ENCODE measurements around the gene SNRNP48.

The SNRNP48 gene

GRCh38 chr6:7547315-7547714 is 42.7 kb upstream of the SNRNP48 start:
- no peak for DNase-seq (ENCODE audit: extremely low spot score)
- ChIA-PET POLR2A (no interaction called here), CTCF (interaction anchor here (1.5 to 2.7 kb wide), 2 partner anchors 11 to 23 kb away, joined by 3 to 10 read pairs; no protein-coding TSS in a partner anchor)
- TF ChIP-seq, protein P1, sequence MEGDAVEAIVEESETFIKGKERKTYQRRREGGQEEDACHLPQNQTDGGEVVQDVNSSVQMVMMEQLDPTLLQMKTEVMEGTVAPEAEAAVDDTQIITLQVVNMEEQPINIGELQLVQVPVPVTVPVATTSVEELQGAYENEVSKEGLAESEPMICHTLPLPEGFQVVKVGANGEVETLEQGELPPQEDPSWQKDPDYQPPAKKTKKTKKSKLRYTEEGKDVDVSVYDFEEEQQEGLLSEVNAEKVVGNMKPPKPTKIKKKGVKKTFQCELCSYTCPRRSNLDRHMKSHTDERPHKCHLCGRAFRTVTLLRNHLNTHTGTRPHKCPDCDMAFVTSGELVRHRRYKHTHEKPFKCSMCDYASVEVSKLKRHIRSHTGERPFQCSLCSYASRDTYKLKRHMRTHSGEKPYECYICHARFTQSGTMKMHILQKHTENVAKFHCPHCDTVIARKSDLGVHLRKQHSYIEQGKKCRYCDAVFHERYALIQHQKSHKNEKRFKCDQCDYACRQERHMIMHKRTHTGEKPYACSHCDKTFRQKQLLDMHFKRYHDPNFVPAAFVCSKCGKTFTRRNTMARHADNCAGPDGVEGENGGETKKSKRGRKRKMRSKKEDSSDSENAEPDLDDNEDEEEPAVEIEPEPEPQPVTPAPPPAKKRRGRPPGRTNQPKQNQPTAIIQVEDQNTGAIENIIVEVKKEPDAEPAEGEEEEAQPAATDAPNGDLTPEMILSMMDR (IDR thresholded peaks at IDR 0.05; ENCODE audit: control extremely low read depth, extremely low read depth, low read depth, missing control alignments), result no peak

DNA sequence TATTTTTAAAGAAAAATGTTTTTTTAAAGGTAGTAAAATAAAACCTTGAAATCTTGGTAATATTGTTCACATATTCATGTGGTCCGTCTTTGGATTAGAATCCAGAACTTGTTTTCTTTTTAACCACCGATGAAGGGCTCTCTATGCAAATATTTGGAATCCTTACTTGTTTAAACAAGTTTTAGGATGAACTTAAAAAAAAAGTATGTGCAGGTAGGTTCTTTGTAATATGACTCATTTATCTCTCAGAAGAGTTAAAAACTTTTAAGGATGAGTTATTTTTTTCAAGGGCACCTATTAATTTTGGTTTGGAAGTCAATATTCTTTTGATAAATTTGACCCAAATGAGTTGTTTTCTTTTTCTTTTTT is 39.6 kb upstream of the SNRNP48 start:
- ChIA-PET POLR2A (no interaction called here), CTCF (no interaction called here)
- no peak for DNase-seq (ENCODE audit: extremely low spot score)
- TF ChIP-seq, protein P1 (IDR thresholded peaks at IDR 0.05; ENCODE audit: control extremely low read depth, extremely low read depth, low read depth, missing control alignments), result no peak

DNA sequence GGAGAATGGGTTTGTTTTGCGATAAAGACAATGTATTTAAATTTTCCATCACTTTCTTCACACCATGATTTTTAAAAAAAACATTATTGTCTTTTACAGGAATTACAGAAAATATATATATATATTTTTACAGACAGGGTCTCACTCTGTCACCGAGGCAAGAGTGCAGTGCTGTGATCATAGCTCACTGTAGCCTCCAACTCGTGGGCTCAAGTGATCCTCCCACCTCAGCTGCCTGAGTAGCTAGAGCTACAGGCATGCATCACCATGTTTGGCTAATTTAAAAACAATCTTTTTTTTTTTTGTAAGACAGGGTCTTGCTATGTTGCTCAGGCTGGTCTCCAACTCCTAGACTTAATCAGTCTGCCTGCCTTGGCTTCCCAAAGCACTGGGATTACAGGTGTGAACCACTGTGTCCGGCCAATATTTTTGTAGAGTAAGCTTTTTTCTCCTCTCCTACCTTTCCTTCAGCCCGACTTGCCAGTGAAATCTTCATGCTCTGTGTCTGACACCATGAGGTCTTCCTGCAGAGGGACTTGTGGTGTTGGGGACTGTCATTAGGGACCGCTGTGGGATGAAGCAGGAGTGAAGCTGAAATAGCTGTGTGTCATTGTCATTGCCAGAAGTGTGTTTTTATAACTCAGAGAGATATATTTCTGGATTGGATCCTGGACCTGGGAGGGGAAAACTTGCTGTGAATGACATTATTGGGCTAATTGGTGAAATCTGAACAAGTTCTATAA is 35.3 kb upstream of the SNRNP48 start:
- DNase-seq (ENCODE audit: extremely low spot score), result no peak
- TF ChIP-seq, protein P1 (IDR thresholded peaks at IDR 0.05; ENCODE audit: control extremely low read depth, extremely low read depth, low read depth, missing control alignments), result no peak
- POLR2A ChIA-PET, result no interaction called here
- CTCF ChIA-PET, result interaction anchor here (0.9 kb wide), 1 partner anchor 14 kb away, joined by 3 read pairs; no protein-coding TSS in a partner anchor

DNA sequence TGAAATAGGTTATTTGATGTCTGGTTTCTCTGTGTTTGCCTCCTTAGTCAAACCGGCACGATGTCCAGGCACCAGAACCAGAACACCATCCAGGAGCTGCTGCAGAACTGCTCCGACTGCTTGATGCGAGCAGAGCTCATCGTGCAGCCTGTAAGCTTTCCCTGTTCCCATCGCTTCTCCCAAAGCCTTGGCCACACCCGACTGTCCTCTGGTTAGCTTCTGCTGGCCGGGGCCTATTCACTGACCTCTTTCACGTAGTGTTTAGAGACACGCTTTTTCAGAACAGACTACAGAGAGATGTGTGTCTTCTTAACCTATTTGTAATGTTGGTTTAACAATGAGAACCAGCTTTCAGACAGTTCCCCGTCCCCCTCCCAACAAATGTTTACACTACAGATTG is 34.3 kb upstream of the SNRNP48 start:
- ChIA-PET CTCF (interaction anchor here (0.8 to 1.4 kb wide), 2 partner anchors 10 to 18 kb away, joined by 3 to 4 read pairs; no protein-coding TSS in a partner anchor), POLR2A (no interaction called here)
- DNase-seq (ENCODE audit: extremely low spot score), result no peak
- TF ChIP-seq, protein P1 (IDR thresholded peaks at IDR 0.05; ENCODE audit: control extremely low read depth, extremely low read depth, low read depth, missing control alignments), result no peak

DNA sequence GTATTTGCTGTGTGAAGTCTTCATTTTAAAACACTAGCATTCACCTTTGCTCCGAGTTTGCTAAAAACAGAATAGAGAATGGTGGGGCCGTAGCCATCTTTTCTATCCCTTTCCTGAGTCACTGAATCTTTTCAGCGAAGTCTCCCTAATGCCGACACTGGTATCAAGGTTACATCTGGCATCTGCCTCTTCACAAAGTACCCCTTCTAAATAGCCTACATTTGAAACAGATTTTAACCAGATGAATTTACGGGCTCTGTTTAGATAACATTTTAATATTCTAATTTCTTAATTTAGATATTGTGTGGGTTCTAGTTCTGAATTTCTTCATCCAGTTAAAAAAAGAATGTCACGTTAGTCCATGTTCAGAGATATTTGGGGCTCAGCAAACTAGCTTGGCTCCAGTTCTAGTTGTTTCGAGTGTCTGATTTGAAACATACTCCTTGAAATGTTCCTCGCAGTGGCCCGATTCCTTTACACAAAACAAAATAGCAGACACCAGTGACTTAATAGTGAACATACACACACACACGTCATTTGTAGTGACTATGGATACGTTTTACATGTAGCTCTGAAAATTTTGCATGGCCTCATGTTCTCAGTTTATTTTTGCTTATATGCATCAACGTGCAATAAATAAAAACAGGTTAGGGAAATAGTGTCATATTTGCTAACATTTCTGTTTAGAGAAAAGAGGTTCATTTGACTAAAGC is 33.4 kb upstream of the SNRNP48 start:
- CTCF ChIA-PET, result interaction anchor here (1.4 kb wide), 1 partner anchor 17 kb away, joined by 4 read pairs; no protein-coding TSS in a partner anchor

DNA sequence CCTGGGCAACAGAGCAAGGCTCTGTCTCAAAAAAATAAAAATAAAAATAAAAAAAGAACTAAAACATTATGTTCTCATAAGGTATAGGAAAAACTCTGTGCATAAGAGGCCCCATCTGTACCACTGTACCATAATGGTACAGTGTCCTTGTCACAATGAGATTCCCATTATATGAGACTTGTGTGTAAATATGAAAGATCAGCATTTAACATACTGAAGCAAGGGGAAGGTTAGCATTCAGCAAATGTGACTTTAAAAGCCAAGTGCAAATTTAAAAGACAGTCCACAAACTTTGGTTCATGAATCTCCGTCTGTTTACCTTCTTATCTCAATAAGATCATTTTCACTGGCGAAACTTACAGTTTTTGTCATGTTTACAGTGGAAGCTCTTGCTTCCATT is 32.3 kb upstream of the SNRNP48 start:
- TF ChIP-seq, protein P1 (IDR thresholded peaks at IDR 0.05; ENCODE audit: control extremely low read depth, extremely low read depth, low read depth, missing control alignments), result no peak
- CTCF ChIA-PET, result no interaction called here
- POLR2A ChIA-PET, result no interaction called here

More for the DNA sequence above, 33.4 kb upstream of the SNRNP48 start:
- POLR2A ChIA-PET, result no interaction called here
- no peak for DNase-seq (ENCODE audit: extremely low spot score)
- TF ChIP-seq, protein P1 (IDR thresholded peaks at IDR 0.05; ENCODE audit: control extremely low read depth, extremely low read depth, low read depth, missing control alignments), result no peak

More for the DNA sequence above, 32.3 kb upstream of the SNRNP48 start:
- no peak for DNase-seq (ENCODE audit: extremely low spot score)
